ENCODE results near the gene IGFBPL1.

- TF ChIP-seq CTCF (IDR thresholded peaks at IDR 0.05) (no peak), ZFX (IDR thresholded peaks at IDR 0.05; ENCODE audit: borderline replicate concordance) (no peak)
Measured at GRCh38 chr9:38390851-38391250, 33.4 kb downstream of the IGFBPL1 start.
